Transverse colon (tissue), 4 donors: ENCODE measurements around the gene DPH1.

Source experiments
- EP300 ChIP-seq: sonication (generic); formaldehyde crosslinking; IDR thresholded peaks from one replicate; pipeline ENCODE4 v1.6.1; 2017; ENCODE audit warnings: antibody characterized with exemption, low read depth
- POLR2A ChIP-seq: fragments of 450-650 bp; IDR thresholded peaks from one replicate; pipeline ENCODE4 v1.6.1; 2016; ENCODE audit warnings: antibody characterized with exemption, mild to moderate bottlenecking, moderate library complexity
- POLR2AphosphoS5 ChIP-seq, 3 donors: sonication (generic); formaldehyde crosslinking; IDR thresholded peaks; one replicate each; pipeline ENCODE4 v1.6.1; 2016; ENCODE audit warnings: antibody characterized with exemption in 3 of 3
- TF ChIP-seq, protein P1 (sequence below), 5 experiments: fragments of 200-600 bp in 3 of 5; fragments of 450-650 bp in 2 of 5; sonication (generic) in 3 of 5; IDR thresholded peaks; 1 replicate in 2 of 5; 2 replicates in 3 of 5; pipeline ENCODE4 v1.5.1; 2016 to 2017; ENCODE audit warnings: antibody characterized with exemption in 5 of 5, inconsistent platforms in 3 of 5, mild to moderate bottlenecking in 2 of 5, moderate library complexity in 1 of 5

GRCh38 chr17:2065949-2066400 lies 36.0 kb downstream of the DPH1 start:
- TF ChIP-seq, protein P1, sequence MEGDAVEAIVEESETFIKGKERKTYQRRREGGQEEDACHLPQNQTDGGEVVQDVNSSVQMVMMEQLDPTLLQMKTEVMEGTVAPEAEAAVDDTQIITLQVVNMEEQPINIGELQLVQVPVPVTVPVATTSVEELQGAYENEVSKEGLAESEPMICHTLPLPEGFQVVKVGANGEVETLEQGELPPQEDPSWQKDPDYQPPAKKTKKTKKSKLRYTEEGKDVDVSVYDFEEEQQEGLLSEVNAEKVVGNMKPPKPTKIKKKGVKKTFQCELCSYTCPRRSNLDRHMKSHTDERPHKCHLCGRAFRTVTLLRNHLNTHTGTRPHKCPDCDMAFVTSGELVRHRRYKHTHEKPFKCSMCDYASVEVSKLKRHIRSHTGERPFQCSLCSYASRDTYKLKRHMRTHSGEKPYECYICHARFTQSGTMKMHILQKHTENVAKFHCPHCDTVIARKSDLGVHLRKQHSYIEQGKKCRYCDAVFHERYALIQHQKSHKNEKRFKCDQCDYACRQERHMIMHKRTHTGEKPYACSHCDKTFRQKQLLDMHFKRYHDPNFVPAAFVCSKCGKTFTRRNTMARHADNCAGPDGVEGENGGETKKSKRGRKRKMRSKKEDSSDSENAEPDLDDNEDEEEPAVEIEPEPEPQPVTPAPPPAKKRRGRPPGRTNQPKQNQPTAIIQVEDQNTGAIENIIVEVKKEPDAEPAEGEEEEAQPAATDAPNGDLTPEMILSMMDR (IDR thresholded peaks at IDR 0.05), result no peak
- TF ChIP-seq EP300 (no peak), POLR2A (no peak), POLR2AphosphoS5 (IDR thresholded peaks at IDR 0.05) (peak in 1 of 3 donors; percentile 47)
